Measurements from ENCODE around the gene MYLK. TPM values are rescaled to one million over a fixed set of nuclear protein-coding genes. Genes with fewer than 3 reads are reported as not detected.

Gene MYLK
- total and polyA plus RNA-seq, 2 of the 4 experiments (the other 2 are of a cell fraction), result 299 to 484 TPM

DNA sequence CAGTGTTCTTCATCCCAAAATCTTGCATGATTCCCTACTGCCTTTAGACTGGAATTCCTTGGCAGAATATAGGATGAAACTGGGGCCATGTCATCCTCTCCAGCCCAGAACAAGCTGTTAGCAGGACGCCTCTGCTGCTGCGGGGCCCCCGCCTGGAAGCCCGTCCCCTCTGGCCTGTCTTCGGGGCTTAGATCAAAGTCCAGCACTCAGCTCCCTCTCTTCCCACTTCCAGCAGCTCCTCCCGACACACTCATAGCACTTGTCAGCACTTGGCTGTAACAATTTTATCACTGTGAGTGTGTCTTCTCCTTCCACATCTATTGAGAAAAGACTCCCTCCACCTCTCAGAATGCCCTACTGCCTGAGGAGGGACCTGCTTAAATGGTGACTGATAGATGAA lies 187.3 kb downstream of the MYLK start:
- Histone ChIP-seq H3K18ac (ENCODE audit: low read depth, low read length) (no peak overlapping the region), H3K27me3 (ENCODE audit: control insufficient read depth, insufficient read depth, low read length) (no peaks in the 10 kb centered on the region), H3K4me1 (ENCODE audit: control insufficient read depth, insufficient read depth, low read length) (peaks cover 58% of the 10 kb centered on the region), H3K9me3 (ENCODE audit: control insufficient read depth, insufficient read depth, low read length) (no peaks in the 10 kb centered on the region), H4K5ac (ENCODE audit: low read depth, low read length) (no peak overlapping the region), H2AK9ac (replicated peaks; ENCODE audit: low read depth, low read length, poor library complexity) (no peak overlapping the region), H3K9ac (ENCODE audit: low read depth, low read length) (no peak overlapping the region), H2BK120ac (ENCODE audit: low read depth, low read length) (peak overlapping the region; percentile 8), H2BK15ac (ENCODE audit: low read depth, low read length) (0 out of 3 replicates have a peak overlapping the region, but pooled peaks have one; percentile 7), H2BK5ac (ENCODE audit: low read depth, low read length, poor library complexity, severe bottlenecking) (no peak overlapping the region), H3K23ac (ENCODE audit: low read depth, low read length) (peak overlapping the region; percentile 86), H3K4me3 (ENCODE audit: insufficient read depth, low read depth, low read length) (no peak overlapping the region), H3K14ac (replicated peaks; ENCODE audit: low read depth, low read length) (peak overlapping the region; percentile 40; the same call in 1 of the 2 replicates), H3K4ac (ENCODE audit: low read depth, low read length) (peak overlapping the region; percentile 86), H3K56ac (ENCODE audit: extremely low read depth, insufficient read depth, low read length) (no peak overlapping the region), H4K8ac (ENCODE audit: low read depth in 2 of 2, low read length in 2 of 2) (peak overlapping the region in 1 of 2 experiments; percentile 36; a peak in 2 of 4 replicates), H3K9me1 (ENCODE audit: insufficient read depth, low read length) (peaks cover 33% of the 10 kb centered on the region), H2AK5ac (ENCODE audit: low read depth, low read length) (0 out of 2 replicates have a peak overlapping the region, but pooled peaks have one; percentile 1), H2AFZ (replicated peaks; ENCODE audit: low read length, poor library complexity) (peak overlapping the region; percentile 14), H4K91ac (ENCODE audit: insufficient read depth, low read depth, low read length) (no peak overlapping the region), H3K36me3 (ENCODE audit: control insufficient read depth, insufficient read depth, low read length) (peaks cover 73% of the 10 kb centered on the region), H3K27ac (ENCODE audit: insufficient read depth, low read length) (no peak overlapping the region), H4K20me1 (ENCODE audit: insufficient read depth, low read length) (peaks cover 9% of the 10 kb centered on the region; the same call in 1 of the 2 replicates), H3K4me2 (ENCODE audit: low read depth, low read length) (no peak overlapping the region), H3K79me1 (ENCODE audit: low read depth in 1 of 2, low read length in 2 of 2) (peaks cover 30 to 88% of the 10 kb centered on the region in 2 experiments), H2BK20ac (ENCODE audit: low read depth, low read length) (peak overlapping the region; percentile 18; the same call in 1 of the 2 replicates)
- POLR2A ChIA-PET (ENCODE audit: unreplicated experiment), result no interaction called here
- TF ChIP-seq MAFK (IDR thresholded peaks at IDR 0.05; ENCODE audit: low read depth, low read length) (no peak), SMC3 (IDR thresholded peaks at IDR 0.05; ENCODE audit: low read depth, low read length) (no peak), RCOR1 (IDR thresholded peaks at IDR 0.05; ENCODE audit: insufficient replicate concordance, low read length) (no peak), CHD1 (IDR thresholded peaks at IDR 0.05; ENCODE audit: low read depth, low read length) (no peak), BHLHE40 (IDR thresholded peaks at IDR 0.05; ENCODE audit: low read depth, low read length) (no peak), ELK1 (IDR thresholded peaks at IDR 0.05; ENCODE audit: borderline replicate concordance, low read depth, low read length) (no peak), FOS (IDR thresholded peaks at IDR 0.05; ENCODE audit: low read depth, low read length) (no peak), NFE2L2 (IDR thresholded peaks at IDR 0.05; ENCODE audit: low read depth, low read length) (no peak), MXI1 (IDR thresholded peaks at IDR 0.05; ENCODE audit: borderline replicate concordance, low read depth, low read length) (no peak), RAD21 (IDR thresholded peaks at IDR 0.05; ENCODE audit: low read length) (no peak), RFX5 (IDR thresholded peaks at IDR 0.05; ENCODE audit: low read depth, low read length) (no peak), USF2 (IDR thresholded peaks at IDR 0.05; ENCODE audit: low read depth, low read length) (no peak), CEBPB (IDR thresholded peaks at IDR 0.05; ENCODE audit: low read depth, low read length) (no peak), MAZ (IDR thresholded peaks at IDR 0.05; ENCODE audit: borderline replicate concordance, low read depth, low read length) (no peak), POLR2A (IDR thresholded peaks at IDR 0.05; ENCODE audit: low read depth, low read length) (no peak)
- TF ChIP-seq, protein P1, sequence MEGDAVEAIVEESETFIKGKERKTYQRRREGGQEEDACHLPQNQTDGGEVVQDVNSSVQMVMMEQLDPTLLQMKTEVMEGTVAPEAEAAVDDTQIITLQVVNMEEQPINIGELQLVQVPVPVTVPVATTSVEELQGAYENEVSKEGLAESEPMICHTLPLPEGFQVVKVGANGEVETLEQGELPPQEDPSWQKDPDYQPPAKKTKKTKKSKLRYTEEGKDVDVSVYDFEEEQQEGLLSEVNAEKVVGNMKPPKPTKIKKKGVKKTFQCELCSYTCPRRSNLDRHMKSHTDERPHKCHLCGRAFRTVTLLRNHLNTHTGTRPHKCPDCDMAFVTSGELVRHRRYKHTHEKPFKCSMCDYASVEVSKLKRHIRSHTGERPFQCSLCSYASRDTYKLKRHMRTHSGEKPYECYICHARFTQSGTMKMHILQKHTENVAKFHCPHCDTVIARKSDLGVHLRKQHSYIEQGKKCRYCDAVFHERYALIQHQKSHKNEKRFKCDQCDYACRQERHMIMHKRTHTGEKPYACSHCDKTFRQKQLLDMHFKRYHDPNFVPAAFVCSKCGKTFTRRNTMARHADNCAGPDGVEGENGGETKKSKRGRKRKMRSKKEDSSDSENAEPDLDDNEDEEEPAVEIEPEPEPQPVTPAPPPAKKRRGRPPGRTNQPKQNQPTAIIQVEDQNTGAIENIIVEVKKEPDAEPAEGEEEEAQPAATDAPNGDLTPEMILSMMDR (conservative IDR thresholded peaks at IDR 0.05; ENCODE audit: low read depth, low read length), result no peak
- intact Hi-C loops (cut with micrococcal nuclease) (no loop called here), dilution Hi-C loops (cut with HindIII; ENCODE audit: low sequenced_read_pairs, unreplicated experiment) (no loop called here), in situ Hi-C loops (cut with MboI; ENCODE audit: low sequenced_read_pairs) (no loop called here)
- CTCF ChIA-PET, result interaction anchor here (1.4 kb wide), 1 partner anchor 55 kb away, joined by 4 read pairs; no protein-coding TSS in a partner anchor
- peak; percentile 14 for DNase-seq
- no peak for ATAC-seq (ENCODE audit: low read depth)
- BruUV-seq (replicated peaks), result no TSS peak
- WGBS, 2 experiments (ENCODE audit: extremely low coverage in 2 of 2, insufficient read length in 1 of 2), result no CpG with 5 or more reads among the region's 6 CpGs

Measured in IMR-90 (cell line).